Mesendoderm (in vitro differentiated cells): ENCODE measurements around the gene SFXN4.

ENCODE experiments used
- DNase-seq: peaks from one replicate; pipeline ENCODE4 v3.0.0; 2013
- H2AK5ac ChIP-seq: 2 replicates; pipeline ENCODE4 v1.6.1; 2013; ENCODE audit warnings: low read length, inconsistent platforms
- H2BK120ac ChIP-seq: 2 replicates; pipeline ENCODE4 v1.6.1; 2013; ENCODE audit warnings: low read depth, mild to moderate bottlenecking, low read length, moderate library complexity, mixed read lengths
- H2BK15ac ChIP-seq: replicated peaks from 2 replicates; pipeline ENCODE4 v1.6.1; 2013; ENCODE audit warnings: low read depth, mild to moderate bottlenecking, moderate library complexity
- H2BK5ac ChIP-seq: 2 replicates; pipeline ENCODE4 v1.6.1; 2013; ENCODE audit warnings: low read length, inconsistent platforms
- H3K18ac ChIP-seq: 2 replicates; pipeline ENCODE4 v1.6.1; 2013; ENCODE audit warnings: mild to moderate bottlenecking, low read length, mixed read lengths
- H3K23ac ChIP-seq: one replicate; pipeline ENCODE4 v1.6.1; 2013; ENCODE audit warnings: low read length
- H3K27ac ChIP-seq: 2 replicates; pipeline ENCODE4 v1.5.1; 2013; ENCODE audit warnings: low read depth, mild to moderate bottlenecking, inconsistent platforms, low read length, moderate library complexity
- H3K27me3 ChIP-seq: 2 replicates; pipeline ENCODE4 v1.6.1; 2013; ENCODE audit warnings: low read length, control low read depth, mild to moderate bottlenecking, inconsistent platforms; ENCODE audit not compliant: insufficient read depth, poor library complexity
- H3K36me3 ChIP-seq: 2 replicates; pipeline ENCODE4 v1.6.1; 2013; ENCODE audit warnings: low read length, inconsistent platforms; ENCODE audit not compliant: control insufficient read depth, insufficient read depth
- H3K4ac ChIP-seq: one replicate; pipeline ENCODE4 v1.6.1; 2013; ENCODE audit warnings: low read depth, mild to moderate bottlenecking, low read length, moderate library complexity
- H3K4me1 ChIP-seq: 2 replicates; pipeline ENCODE4 v1.6.1; 2013; ENCODE audit warnings: low read depth, low read length, inconsistent platforms; ENCODE audit not compliant: control insufficient read depth
- H3K4me2 ChIP-seq: 2 replicates; pipeline ENCODE4 v1.6.1; 2013; ENCODE audit warnings: low read length
- H3K4me3 ChIP-seq: 2 replicates; pipeline ENCODE4 v1.5.1; 2013; ENCODE audit warnings: mild to moderate bottlenecking, low read length
- H3K56ac ChIP-seq: one replicate; pipeline ENCODE4 v1.6.1; 2013; ENCODE audit warnings: low read length
- H3K79me1 ChIP-seq: 2 replicates; pipeline ENCODE4 v1.6.1; 2013; ENCODE audit warnings: low read length, inconsistent platforms
- H3K79me2 ChIP-seq: 2 replicates; pipeline ENCODE4 v1.6.1; 2013; ENCODE audit warnings: mild to moderate bottlenecking, low read length; ENCODE audit not compliant: control insufficient read depth, insufficient read depth
- H3K9ac ChIP-seq: 2 replicates; pipeline ENCODE4 v1.6.1; 2013; ENCODE audit warnings: low read length, inconsistent platforms
- H4K5ac ChIP-seq: one replicate; pipeline ENCODE4 v1.6.1; 2013; ENCODE audit warnings: low read length
- H4K8ac ChIP-seq: one replicate; pipeline ENCODE4 v1.6.1; 2013; ENCODE audit warnings: low read depth, mild to moderate bottlenecking, control low read depth, low read length, moderate library complexity
- WGBS: extraction: QIAGEN DNeasy Blood & Tissue Kit; methylation state at CpG from one replicate; pipeline ENCODE4 v1.1.7; 2013; ENCODE audit warnings: low lambda C conversion rate, missing lambda C conversion rate; ENCODE audit not compliant: insufficient coverage; ENCODE audit errors: extremely low coverage; 5-methylcytosine and 5-hydroxymethylcytosine counted together

The SFXN4 gene

DNA sequence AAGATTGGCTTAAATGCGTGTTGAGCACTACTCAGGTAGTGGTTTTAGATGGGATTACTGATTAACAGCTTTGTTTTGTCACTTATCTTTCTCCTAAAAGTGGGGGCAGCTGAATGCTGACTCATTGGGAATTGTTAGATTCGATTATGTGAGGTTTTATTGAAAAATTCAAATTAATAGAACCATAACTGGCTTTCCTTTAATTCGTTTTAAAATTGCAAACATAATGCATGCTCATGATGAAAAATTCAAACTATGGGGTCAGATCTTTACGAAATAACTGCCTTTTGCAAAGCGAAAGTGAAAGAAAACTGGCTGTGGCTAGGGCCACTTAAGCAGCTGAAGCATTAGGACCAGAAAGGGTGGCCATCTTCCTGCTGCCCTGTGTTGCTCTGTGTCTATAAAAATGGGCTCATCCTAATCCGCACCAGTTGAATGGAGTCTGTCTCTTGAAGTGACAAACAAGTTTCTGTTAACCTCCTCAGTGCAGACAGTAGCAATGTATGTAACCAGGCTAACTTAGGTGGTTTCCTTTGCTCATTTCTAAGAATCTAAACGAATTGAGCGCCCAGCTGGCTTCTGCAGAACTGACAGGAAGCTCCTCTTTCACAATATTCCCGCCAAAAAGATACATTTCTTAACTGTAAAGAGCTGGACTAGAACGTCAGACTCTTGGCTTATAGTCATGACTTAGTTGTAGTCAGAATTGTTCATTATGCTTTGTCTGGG, 33.8 kb downstream of the SFXN4 start:
- H3K4me3 ChIP-seq: no peak overlapping the region
- no peaks in the 10 kb centered on the region for H3K79me2 ChIP-seq
- H3K4ac ChIP-seq: no peak overlapping the region
- H3K36me3 ChIP-seq: peaks cover 8% of the 10 kb centered on the region
- no peaks in the 10 kb centered on the region for H3K79me1 ChIP-seq
- H4K5ac ChIP-seq: no peak overlapping the region
- no CpG with 5 or more reads among the region's 10 CpGs for WGBS
- H3K4me1 ChIP-seq: no peaks in the 10 kb centered on the region
- H3K27ac ChIP-seq: no peak overlapping the region
- no peak for DNase-seq
- no peak overlapping the region for H3K23ac ChIP-seq
- no peak overlapping the region for H4K8ac ChIP-seq
- H2BK15ac ChIP-seq: no peak overlapping the region
- no peak overlapping the region for H3K4me2 ChIP-seq
- H3K56ac ChIP-seq: no peak overlapping the region
- no peaks in the 10 kb centered on the region for H3K27me3 ChIP-seq
- H2BK5ac ChIP-seq: no peak overlapping the region
- no peak overlapping the region for H2BK120ac ChIP-seq
- H2AK5ac ChIP-seq: no peak overlapping the region
- H3K18ac ChIP-seq: no peak overlapping the region
- no peak overlapping the region for H3K9ac ChIP-seq

DNA sequence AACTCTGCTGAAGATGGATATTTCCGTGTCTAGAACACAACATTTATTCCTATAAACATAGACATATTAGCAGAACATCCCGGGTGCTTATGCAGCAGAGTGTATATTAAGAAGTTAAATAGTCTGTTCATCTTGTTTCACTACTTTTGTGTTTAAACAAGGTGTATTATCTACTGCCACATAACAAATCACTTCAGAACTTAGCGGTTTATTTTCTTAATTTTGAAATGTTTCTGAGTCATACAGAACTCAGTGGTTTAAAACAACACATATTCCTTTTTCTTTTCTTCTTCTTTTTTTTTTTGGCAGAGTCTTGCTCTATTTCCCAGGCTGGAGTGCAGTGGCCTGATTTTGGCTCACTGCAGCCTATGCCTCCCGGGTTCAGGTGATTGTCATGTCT, 35.8 kb downstream of the SFXN4 start:
- H3K4me1 ChIP-seq: no peaks in the 10 kb centered on the region
- DNase-seq: no peak
- no peak overlapping the region for H2BK120ac ChIP-seq
- no peak overlapping the region for H3K27ac ChIP-seq
- no CpG with 5 or more reads among the region's 4 CpGs for WGBS
- H3K79me2 ChIP-seq: no peaks in the 10 kb centered on the region
- H3K4ac ChIP-seq: no peak overlapping the region
- H3K79me1 ChIP-seq: no peaks in the 10 kb centered on the region
- H3K9ac ChIP-seq: no peak overlapping the region
- H3K4me2 ChIP-seq: no peak overlapping the region
- no peak overlapping the region for H4K5ac ChIP-seq
- H4K8ac ChIP-seq: no peak overlapping the region
- H3K18ac ChIP-seq: no peak overlapping the region
- no peak overlapping the region for H3K4me3 ChIP-seq
- no peak overlapping the region for H2AK5ac ChIP-seq
- no peaks in the 10 kb centered on the region for H3K27me3 ChIP-seq
- H3K23ac ChIP-seq: no peak overlapping the region
- no peak overlapping the region for H2BK15ac ChIP-seq
- H3K56ac ChIP-seq: no peak overlapping the region
- no peak overlapping the region for H2BK5ac ChIP-seq
- H3K36me3 ChIP-seq: peaks cover 8% of the 10 kb centered on the region

DNA sequence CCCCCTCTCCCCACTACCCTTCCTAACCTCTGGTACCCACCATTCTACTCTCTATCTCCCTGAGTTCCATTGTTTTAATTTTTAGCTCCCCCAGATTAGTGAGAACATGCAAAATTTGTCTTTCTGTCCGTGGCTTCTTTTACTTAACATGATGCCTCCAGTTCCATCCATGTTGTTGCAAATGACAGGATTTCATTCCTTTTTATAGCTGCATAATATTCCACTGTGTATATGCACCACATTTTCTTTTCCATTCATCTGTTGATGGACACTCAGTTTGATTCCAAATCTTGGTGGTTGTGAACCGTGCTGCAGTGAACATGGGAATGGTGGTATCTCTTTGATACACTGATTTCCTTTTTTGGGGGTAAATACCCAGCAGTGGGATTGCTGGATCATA, 39.6 kb downstream of the SFXN4 start:
- Histone ChIP-seq H3K27me3 (no peaks in the 10 kb centered on the region), H4K5ac (no peak overlapping the region), H2BK120ac (no peak overlapping the region), H3K9ac (no peak overlapping the region), H4K8ac (no peak overlapping the region), H3K23ac (no peak overlapping the region), H3K79me2 (no peaks in the 10 kb centered on the region), H3K18ac (no peak overlapping the region), H3K4me3 (no peak overlapping the region), H3K79me1 (no peaks in the 10 kb centered on the region), H2AK5ac (no peak overlapping the region), H3K56ac (no peak overlapping the region), H3K4me1 (no peaks in the 10 kb centered on the region), H3K27ac (no peak overlapping the region), H3K36me3 (peaks cover 2% of the 10 kb centered on the region), H2BK15ac (no peak overlapping the region), H2BK5ac (no peak overlapping the region), H3K4ac (no peak overlapping the region), H3K4me2 (no peak overlapping the region)
- no CpG with 5 or more reads among the region's 2 CpGs for WGBS
- DNase-seq: no peak

DNA sequence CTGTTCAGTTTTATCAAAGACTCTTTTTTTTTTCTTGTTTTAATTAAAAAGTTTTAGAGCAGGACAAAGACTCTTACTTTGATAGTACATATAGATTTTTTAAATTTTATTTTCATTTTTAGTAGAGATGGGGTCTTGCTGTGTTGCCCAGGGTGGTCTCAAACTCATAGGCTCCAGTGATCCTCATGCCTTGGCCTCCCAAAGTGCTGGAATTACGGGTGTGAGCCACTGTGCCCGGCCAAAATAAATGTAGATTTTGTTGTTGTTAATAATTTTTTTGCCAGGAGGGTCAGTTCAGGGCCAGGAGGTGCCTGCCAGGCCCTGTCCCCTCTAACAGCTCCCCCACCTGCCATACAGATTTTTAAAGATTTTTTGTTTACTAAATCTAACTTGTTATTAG, 44.6 kb downstream of the SFXN4 start:
- H3K36me3 ChIP-seq: peaks cover 3% of the 10 kb centered on the region

DNA sequence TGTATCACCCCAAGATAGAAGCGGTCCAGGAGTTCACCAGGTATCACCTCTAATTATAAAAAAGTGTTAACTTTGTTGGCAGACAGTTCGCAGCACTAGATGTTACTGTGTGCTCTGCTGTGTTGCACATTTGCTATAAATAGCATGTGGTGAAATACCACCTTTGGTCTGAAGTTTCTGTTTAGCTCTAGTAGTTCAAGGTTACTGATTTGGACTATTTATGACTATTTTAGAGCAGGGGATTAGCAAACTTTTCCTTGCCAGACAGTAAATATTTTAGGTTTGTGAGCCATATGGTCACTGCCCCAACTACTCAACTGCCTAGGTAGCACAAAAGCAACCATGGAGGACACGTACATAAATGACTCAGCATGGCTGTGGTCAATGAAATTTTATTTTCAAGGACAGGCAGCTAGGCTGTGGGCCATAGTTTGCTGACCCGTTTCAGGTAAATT, 45.1 kb downstream of the SFXN4 start:
- no peak overlapping the region for H4K5ac ChIP-seq
- H3K79me2 ChIP-seq: no peaks in the 10 kb centered on the region
- no peak overlapping the region for H2BK120ac ChIP-seq
- H3K36me3 ChIP-seq: peaks cover 3% of the 10 kb centered on the region
- H3K23ac ChIP-seq: no peak overlapping the region
- H2BK15ac ChIP-seq: no peak overlapping the region
- no peak overlapping the region for H2AK5ac ChIP-seq
- no peak overlapping the region for H3K27ac ChIP-seq
- H3K4me2 ChIP-seq: no peak overlapping the region
- H2BK5ac ChIP-seq: no peak overlapping the region
- H3K9ac ChIP-seq: no peak overlapping the region
- no peak overlapping the region for H4K8ac ChIP-seq
- H3K4me3 ChIP-seq: no peak overlapping the region
- no peak overlapping the region for H3K4ac ChIP-seq
- DNase-seq: no peak
- no peaks in the 10 kb centered on the region for H3K79me1 ChIP-seq
- H3K56ac ChIP-seq: no peak overlapping the region
- H3K4me1 ChIP-seq: no peaks in the 10 kb centered on the region
- H3K27me3 ChIP-seq: no peaks in the 10 kb centered on the region
- no CpG with 5 or more reads among the region's 4 CpGs for WGBS
- no peak overlapping the region for H3K18ac ChIP-seq

More for the DNA sequence above, 44.6 kb downstream of the SFXN4 start:
- no peak overlapping the region for H3K4me3 ChIP-seq
- no peak overlapping the region for H3K23ac ChIP-seq
- H3K4me2 ChIP-seq: no peak overlapping the region
- H3K79me1 ChIP-seq: no peaks in the 10 kb centered on the region
- no peak overlapping the region for H3K56ac ChIP-seq
- no peaks in the 10 kb centered on the region for H3K27me3 ChIP-seq
- no CpG with 5 or more reads among the region's 2 CpGs for WGBS
- no peaks in the 10 kb centered on the region for H3K4me1 ChIP-seq
- H3K79me2 ChIP-seq: no peaks in the 10 kb centered on the region
- no peak overlapping the region for H2BK5ac ChIP-seq
- no peak for DNase-seq
- no peak overlapping the region for H2BK120ac ChIP-seq
- H3K9ac ChIP-seq: no peak overlapping the region
- H3K18ac ChIP-seq: no peak overlapping the region
- no peak overlapping the region for H2BK15ac ChIP-seq
- H4K5ac ChIP-seq: no peak overlapping the region
- no peak overlapping the region for H3K4ac ChIP-seq
- no peak overlapping the region for H2AK5ac ChIP-seq
- H4K8ac ChIP-seq: no peak overlapping the region
- no peak overlapping the region for H3K27ac ChIP-seq

DNA sequence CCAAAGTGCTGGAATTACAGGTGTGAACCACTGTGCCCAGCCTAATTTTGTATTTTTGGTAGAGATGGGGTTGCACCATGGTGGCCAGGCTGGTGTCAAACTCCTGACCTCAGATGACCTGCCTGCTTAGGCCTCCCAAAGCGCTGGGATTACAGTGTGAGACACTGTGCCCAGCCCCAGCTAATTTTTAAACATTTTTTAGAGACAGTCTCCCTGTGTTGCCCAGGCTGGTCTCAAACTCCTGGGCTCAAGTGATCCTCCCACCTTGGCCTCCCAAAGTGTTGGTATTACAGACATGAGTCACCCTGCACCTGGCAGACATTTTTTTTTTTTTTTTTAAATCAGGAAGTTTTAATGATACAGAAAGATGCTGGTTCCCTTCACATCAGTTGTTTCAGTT, 46.1 kb downstream of the SFXN4 start:
- Histone ChIP-seq H3K4me3 (no peak overlapping the region), H3K27ac (no peak overlapping the region), H3K36me3 (peaks cover 3% of the 10 kb centered on the region), H3K4ac (no peak overlapping the region), H3K4me1 (no peaks in the 10 kb centered on the region), H4K8ac (no peak overlapping the region), H4K5ac (no peak overlapping the region), H2BK120ac (no peak overlapping the region), H3K79me2 (no peaks in the 10 kb centered on the region), H2BK15ac (no peak overlapping the region), H2AK5ac (no peak overlapping the region), H3K56ac (no peak overlapping the region), H3K23ac (no peak overlapping the region), H3K27me3 (no peaks in the 10 kb centered on the region), H3K4me2 (no peak overlapping the region), H3K9ac (no peak overlapping the region), H3K18ac (no peak overlapping the region), H3K79me1 (no peaks in the 10 kb centered on the region), H2BK5ac (no peak overlapping the region)
- DNase-seq: no peak
- WGBS: no CpG with 5 or more reads among the region's 1 CpG
